Measurements from ENCODE around the gene SRPRB.

SRPRB gene, protein sequence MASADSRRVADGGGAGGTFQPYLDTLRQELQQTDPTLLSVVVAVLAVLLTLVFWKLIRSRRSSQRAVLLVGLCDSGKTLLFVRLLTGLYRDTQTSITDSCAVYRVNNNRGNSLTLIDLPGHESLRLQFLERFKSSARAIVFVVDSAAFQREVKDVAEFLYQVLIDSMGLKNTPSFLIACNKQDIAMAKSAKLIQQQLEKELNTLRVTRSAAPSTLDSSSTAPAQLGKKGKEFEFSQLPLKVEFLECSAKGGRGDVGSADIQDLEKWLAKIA

GRCh38 chr3:133805702-133806475, at the start of gene SRPRB:
Gene SRPRB (plus strand): TSS chr3:133805815. CDS start chr3:133805849, 34 bp downstream.
- DNase-seq = peak; percentile 94 to 97

GRCh38 chr3:133756716-133757694, 48.6 kb upstream of the SRPRB start:
- no peak for DNase-seq

DNA sequence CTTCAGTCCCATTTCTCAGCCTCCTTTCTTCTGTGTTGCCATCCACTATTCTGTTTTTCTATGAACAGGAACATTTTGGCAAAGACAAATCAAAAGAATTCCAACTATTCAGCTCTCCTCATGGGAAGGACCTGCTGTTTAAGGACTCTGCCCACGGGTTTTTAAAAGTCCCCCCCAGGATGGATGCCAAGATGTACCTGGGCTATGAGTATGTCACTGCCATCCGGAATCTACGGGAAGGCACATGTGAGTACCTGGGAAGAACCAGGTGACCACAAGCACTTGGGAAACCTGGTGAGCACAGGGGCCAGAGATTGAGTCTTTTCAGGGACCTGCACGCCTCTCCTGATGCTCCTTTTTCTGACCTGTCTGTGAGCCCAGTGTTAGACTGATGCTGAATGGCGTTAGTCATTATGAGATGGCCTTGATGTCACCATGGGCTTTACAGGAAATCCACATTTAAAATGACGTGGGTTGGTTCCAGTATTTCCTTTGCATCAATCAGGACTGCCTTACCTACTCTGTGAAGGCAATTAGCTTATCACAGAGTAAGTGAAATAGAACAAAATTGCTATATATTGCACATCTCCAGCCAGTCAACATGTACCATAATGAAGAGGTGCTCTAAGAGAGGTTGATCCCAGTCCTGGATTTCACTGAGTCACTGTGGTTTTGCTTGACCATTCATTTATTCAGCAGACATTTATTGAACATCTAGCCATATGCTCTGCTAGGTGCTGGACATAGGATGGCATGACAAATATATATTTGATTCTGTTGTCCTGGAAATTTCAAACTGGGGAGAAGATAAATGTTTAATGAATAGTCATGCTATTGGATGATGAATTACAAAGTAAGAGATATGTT, 47.7 kb upstream of the SRPRB start:
- DNase-seq = no peak

GRCh38 chr3:133758568-133758928, 47.1 kb upstream of the SRPRB start:
- DNase-seq = no peak

- no peak for DNase-seq
Measured at GRCh38 chr3:133758964-133759739, 46.5 kb upstream of the SRPRB start.

DNA sequence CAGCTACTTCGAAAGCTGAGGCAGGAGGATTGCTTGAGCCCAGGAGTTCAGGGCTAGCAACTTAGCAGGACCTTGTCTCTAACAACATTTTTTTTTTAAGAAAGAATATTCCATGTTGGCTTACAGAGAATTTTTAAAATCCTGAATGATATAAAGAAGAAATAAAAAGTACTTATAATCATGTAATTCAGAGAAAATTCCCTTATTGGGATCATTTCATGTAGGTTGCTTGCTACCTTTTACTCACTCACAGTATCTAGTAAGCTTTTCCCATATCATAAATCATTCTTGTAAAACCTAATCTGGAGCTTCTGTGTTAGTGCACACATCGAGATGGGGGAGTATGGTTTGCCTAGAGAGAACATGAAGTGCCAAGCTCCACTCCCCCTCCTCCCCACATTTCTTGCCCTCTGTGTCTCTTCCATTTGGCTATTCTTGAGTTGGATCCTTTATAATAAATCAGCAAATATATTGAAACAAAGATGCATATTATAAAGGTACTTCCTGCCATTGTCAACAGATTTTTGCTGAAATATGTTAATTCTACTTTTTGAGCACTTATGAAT, 45.8 kb upstream of the SRPRB start:
- no peak for DNase-seq

- DNase-seq = no peak
Measured at GRCh38 chr3:133760916-133761315, 44.7 kb upstream of the SRPRB start.

DNA sequence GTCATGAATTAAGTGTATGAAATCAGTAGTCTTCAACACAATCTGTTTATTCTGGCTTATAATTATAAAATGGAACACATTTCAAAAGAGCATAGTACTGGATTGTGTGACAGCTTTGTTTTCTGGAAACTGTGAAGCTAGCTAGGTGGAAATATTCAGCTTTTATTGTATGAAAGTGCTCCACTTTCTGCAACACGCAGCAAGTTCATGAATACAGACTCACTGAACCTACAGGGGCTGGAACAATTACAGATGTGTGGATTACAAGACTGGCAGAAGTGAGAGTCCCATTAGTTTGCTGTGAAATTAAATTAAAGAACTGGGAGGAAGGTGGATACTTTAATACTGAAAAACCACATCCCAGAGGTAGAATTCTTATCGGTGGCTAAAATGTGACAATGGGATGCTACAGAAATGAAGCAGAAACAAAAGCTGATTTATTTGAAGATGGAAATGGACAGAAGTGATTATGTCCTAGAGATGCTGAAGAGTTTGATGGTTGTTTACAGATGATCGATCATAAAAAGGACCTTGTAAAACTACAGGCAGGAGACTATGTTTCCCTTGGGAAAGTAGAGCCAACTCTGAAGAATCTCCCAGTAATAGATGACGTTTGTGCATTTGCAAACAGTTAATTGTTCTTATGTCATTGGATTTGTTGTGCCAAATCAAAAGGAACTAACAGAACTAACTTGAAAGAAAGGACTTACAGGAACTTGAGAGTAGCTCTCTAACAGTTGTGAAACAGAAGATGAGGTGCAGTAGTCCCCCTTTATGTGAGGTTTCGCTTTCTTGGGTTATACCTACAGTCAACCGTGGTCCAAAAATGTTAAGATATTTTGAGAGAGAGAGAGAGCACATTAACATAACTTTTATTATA, 43.8 kb upstream of the SRPRB start:
- DNase-seq = no peak

- no peak for DNase-seq
Measured at GRCh38 chr3:133762539-133762938, 43.1 kb upstream of the SRPRB start.

DNA sequence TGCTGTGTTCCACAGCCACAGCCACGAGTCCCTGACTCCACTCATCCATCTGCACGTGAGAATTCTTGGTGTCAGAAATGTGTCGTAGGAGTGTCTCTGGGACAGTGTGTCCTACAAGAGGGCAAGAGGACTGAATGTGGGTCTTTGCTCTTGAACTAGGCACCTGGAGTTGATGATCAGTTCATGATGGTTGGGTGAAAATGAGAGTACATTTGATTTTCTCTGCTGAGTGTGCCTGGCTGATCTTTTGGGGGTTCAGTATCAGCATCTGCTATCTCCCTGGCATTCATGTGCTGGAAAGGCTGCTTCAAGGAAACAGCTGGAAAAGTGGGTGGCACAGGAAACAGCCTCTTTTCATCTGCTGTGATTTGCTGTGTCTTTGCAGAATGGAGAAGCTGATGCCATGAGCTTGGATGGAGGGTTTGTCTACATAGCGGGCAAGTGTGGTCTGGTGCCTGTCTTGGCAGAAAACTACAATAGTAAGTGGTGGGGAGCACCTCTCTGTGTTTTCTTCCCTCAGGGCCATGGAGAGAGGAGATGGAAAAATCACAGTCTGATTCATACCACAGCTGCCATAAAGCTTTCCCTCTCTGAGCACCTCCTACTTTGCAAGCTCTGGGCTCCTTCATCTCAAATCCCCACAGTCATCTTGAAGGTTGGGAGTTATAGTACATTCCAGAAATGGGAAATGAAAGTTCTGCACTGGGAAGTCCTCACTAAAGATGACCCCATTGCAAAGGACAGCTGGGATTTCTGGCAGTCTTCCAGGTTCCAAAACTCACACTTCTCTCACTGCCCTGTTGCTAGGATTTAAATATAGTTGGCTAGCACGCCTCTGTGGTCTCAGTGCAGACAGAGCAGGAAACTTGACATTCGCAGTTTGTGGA, 41.6 kb upstream of the SRPRB start:
- no peak for DNase-seq

GRCh38 chr3:133765256-133765655, 40.4 kb upstream of the SRPRB start:
- DNase-seq = no peak

GRCh38 chr3:133767607-133768006, 38.0 kb upstream of the SRPRB start:
- no peak for DNase-seq

GRCh38 chr3:133769536-133769935, 36.1 kb upstream of the SRPRB start:
- no peak for DNase-seq

GRCh38 chr3:133773732-133774131, 31.9 kb upstream of the SRPRB start:
- no peak for DNase-seq

- DNase-seq = no peak
Measured at GRCh38 chr3:133775309-133775708, 30.3 kb upstream of the SRPRB start.

DNA sequence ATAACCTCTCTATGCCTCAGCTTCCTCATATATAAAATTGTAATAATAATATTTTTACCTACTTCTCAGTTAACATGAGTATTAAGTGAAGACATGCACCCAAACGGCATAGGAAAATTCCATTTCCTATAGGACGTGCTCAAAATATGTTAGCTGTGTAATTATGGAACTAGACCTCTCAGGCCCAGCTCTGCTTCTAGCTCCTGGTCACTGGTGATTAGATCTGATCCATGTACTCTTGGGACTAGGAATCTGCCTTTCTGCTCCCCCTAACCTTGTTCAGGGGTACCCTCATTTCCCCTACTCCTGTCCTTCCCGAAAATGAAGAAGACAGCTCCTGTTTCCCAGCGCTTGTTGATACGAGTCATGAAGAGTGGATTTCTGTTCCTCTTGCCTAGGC, 29.8 kb upstream of the SRPRB start:
- no peak for DNase-seq

- no peak for DNase-seq
Measured at GRCh38 chr3:133776794-133777438, 28.7 kb upstream of the SRPRB start.

- no peak for DNase-seq
Measured at GRCh38 chr3:133777807-133778568, 27.6 kb upstream of the SRPRB start.
